Activated CD4-positive, alpha-beta T cell treated with anti-CD3 and anti-CD28 coated beads for 48 hours (primary cell): Measurements from ENCODE around the gene ANGPTL7.
"Not testable (repeated sequence)": the region's sequence is repeated elsewhere in the genome, so short reads cannot be mapped to it uniquely, and the experiment has no call there.

Experiments
- DNase-seq: peaks from one replicate; pipeline ENCODE4 v3.0.0-alpha.2; 2020

Gene ANGPTL7

DNA sequence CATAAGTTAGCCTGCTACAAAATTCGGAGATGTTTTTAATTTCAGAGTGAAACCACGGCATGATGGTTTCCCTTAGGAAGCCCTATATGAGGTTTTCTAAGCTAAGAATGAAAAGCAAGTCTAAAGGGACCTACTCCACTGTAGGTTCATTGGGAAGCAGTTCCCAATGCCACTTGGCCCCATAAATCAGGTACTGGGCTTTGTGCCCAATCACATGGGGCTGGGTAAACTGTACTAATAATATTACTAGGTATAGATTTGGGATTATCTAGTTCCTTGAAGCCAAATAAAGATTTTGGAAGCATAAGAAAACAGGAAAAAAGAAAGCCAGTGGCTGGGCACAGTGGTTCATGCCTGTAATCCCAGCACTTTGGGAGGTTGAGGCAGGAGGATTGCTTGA lies 19.1 kb upstream of the ANGPTL7 start:
- DNase-seq, result no peak

DNA sequence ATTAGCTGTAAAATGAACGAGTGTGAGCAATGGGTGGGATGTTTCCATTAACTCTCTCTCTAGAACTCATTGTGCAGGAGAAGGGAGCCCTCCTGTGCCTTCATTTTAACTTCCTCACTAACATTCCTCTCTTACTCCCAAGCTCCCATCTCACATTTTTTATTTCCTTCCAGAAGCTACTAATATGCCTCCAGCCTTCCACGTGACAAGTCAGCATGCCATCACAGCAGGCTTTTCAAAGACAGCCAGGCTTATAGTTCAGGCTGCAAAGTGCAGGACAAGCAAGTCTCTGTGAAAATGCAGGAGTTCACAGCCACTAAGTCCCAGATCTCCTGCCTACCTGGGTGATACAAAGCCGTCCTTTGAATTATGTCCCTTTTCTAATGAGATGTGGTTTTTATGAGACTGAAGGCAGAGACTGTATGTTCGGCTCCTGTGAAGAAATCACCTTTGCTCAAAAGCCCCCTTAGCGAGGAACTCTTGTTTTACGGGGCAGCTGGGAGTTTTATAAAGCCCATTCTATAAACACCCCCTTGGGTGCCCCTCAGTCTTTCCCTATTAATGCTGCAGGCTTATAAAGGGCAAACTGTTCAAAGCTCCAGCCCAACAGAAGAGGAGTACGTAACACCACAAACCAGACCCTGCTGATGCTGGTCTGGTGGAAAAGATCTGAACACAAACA lies 14.8 kb upstream of the ANGPTL7 start:
- DNase-seq, result no peak

DNA sequence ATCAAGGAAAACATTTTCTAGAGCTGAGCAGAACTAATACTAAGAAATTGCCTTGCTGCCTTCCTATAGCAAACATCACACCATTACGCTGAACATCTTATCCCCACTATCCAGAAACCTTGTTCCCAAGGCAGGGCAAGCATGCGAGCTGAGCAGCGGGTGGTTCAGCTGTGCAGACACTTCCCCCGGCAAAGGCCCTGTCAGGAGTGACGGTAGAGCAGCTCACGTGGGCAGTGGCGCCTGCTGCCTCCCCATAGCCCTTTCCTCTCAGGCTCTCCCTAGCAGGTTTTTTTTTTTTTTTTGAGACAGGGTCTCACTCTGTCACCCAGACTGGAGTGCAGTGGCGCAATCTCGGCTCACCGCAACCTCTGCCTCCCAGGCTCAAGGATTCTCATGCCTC lies 13.7 kb upstream of the ANGPTL7 start:
- no peak for DNase-seq

DNA sequence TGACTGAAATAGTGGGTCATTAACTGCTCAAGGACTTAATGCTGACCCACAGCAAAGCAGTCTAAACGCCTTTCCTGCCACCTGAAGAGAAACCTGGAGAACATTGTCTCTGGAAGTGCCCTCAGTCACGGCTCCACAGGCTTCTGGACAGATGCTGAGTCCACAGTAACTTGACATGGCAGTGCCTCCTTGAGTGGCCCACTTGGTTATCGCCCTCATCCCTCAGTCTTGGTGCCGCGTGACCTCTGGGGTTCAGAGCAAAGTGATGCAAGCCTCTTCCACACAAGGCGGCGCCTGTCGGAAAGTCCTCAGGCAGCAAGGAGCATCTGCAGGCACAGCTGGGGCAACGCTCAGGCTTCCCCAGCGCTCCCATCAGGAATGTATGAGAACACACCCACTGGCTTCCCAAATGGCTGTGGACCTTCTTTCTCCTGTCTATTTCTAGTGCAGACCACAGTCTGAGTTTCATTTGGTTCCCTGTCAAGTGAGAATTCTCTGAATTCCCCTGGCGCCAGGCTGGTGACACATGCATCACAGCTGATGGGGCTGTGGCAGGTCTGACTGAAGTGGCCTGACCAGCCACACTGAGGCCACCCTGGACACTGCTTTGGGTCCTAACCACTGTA lies 13.0 kb upstream of the ANGPTL7 start:
- no peak for DNase-seq

DNA sequence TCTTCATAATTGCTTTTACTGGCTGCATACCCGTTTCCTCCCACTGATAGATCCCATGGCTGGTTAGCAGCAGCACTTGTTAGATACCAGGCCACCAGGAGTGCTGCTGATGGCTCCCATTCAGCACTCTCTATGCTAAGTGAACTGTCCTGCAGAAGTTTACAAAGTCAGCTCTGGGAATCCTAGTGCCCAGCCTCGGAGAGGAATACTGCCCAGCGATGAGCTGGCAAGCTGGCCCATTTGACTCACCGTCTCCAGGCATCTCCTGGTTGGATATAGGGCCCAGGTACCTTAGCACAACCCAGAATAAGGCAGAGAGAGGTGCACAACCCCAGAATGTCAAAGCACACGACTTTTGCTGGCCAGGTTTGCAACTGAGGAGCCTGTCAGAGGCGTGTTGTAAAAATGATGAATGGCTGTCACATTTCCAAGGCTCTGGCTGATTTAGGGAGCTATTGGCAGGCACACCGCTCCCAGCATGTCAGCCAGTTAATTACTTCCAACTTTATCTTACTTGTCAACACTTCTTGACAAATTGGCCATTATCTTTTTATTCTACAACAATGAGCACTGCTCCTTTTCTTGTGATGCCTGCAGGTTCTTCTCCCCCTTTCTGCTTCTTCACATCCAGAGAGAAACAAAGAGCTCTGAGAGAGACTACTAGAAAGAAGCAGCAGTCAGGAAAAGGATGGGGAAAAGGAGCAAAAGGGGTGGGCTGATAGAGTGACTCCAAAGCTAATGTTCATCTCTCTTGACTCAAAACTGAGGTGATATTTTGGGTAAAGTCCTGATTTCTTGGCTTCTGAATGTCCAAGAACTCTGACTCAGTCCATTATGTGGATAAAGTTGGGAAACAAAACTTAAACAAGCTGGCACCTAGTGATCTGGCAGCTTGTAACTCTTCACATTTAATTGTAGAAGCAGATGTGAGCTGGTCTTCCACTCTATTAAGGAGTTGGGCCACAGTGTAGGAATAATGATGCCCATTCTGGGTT lies 10.8 kb upstream of the ANGPTL7 start:
- DNase-seq, result no peak

DNA sequence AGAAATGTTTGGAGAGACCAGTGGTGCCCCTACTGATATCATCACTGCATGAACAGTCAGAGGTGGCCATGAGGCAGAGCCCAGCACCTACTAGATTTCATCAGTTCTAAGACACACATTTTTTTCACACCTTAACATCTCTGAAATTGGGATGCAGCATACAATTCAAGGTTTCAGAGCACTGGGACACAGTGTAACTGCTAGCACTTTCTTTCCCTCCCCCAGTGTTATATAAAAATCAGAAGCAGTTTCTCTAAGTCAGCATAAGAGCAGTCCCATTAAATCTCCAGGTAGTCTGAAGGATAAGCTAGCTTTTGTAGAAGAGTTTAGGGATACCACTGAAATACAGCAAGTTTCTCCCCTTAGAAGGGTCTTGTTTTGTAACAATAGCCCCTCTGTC lies 10.0 kb upstream of the ANGPTL7 start:
- no peak for DNase-seq

DNA sequence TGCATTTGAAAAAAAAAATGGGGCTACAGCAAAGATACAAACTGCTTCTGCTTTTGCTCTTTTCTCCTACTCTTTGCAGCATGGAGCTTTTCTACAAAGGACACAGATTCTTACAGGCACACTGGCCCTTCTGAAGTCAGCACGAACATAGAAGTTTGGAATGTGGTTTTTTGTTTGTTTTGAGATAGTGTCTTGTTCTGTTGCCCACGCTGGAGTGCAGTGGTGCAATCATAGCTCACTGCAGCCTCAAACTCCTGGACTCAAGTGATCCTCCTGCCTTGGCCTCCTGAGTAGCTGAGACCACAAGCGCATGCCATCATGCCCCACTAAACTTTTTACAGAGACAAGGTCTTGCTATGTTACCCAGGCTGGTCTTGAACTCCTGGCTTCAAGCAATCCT lies 9.4 kb upstream of the ANGPTL7 start:
- not testable (repeated sequence) for DNase-seq

DNA sequence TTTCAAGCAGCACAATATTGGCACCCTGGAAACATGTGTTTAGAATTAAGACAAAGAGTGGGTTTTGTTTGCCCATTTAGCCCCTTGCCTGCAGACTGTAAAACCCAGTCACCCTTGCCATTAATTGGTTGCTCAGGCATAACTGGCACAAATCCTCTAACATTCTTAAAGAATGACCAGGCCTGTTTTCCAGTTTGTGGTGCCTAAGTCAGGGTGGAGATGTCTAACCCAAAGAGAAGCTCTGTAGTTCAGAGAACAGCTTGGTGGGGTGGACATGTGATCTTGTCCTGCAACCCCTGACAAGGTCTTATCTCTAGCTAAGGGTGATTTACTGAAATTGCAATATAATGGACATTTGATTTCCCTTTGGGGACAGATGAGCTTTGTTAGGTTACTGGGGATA lies 8.8 kb upstream of the ANGPTL7 start:
- no peak for DNase-seq

DNA sequence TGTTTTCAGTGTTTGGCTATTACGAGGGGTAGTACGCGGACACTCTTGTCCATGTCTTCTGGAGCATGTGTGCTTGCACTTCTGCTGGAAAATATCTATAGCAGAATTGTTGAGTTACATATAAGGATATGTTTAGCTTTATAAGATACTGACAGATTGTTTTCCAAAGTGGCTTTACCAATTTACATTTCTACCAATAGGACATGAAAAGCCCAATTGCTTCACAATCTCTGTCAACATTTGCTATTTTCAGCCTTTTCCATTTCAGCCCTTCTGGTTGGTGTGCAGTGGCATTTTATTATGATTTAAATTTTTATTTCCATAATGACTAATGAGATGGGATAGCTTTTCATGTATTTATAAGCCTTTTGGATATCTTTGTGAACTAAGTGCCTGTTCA lies 6.3 kb upstream of the ANGPTL7 start:
- DNase-seq, result no peak

DNA sequence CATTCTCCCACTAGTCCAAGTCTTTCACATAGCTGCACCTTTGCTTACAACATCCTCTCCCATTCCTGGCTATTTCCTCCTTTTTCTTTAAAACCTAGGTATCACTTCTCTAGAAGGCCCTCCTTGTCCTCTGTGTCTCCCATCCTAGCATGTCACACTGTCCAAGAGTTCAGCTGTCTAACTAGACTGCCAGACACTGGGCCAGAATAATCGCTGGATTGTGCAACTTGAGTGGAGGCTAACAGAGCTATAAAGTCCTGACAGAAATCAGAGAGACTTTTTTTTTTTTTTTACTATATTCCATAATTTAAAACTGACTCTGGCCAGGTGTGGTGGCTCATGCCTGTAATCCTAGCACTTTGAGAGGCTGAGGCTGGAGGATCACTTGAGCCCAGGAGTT lies 4.2 kb upstream of the ANGPTL7 start:
- DNase-seq, result no peak

DNA sequence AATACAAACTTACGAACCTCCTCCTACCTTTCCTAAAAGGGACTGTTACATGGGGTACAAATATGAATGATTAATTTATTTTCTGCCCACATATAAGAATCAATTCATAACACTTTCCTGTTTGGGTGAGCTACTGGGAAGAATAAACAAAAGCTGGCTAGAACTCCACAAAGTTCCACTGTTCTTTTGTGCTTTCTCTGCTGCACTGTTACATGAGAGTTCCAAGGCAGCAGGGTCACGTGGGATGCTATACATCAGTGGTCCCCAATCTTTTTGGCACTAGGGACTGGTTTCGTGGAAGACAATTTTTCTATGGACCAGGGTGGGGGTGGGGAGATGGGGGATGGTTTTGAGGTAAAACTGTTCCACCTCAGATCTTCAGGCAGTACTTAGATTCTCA lies 2.2 kb upstream of the ANGPTL7 start:
- DNase-seq, result no peak

DNA sequence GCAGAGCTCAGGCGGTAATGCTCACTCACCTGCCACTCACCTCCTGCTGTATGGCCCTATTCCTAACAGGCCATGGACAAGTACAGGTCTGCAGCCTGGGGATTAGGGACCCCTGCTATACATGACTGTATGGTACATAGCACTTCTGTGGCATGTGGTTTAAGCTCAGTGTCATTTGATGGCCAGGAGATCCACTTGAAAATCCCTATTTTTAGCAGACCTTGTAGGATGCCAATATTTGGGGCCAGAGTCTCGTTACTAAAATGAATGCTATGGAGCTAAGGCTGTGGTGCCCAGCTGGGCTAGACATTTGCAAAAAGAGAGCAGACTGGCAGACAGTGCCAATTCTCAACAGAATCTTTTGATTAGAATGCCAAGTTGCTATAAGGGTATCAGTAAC lies 1.7 kb upstream of the ANGPTL7 start:
- DNase-seq, result no peak

DNA sequence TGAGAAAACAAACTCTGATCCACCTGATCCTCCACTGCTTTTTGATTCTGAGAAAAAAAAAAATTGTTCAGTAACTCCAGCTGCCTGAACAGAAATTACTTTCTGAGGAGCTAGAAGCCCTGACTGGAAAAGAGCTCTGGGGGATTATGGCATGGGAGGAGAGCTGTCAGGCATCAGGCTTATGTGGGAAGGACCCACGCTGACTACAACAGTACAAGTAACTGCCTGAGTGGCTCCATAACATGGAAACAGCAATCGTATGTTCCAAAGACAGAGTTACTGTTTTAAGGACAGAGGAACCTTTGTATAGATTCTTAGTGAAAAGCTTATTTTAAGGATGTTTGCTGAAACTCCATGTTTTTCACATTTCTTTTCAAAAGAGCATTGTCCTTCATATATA lies 1.2 kb upstream of the ANGPTL7 start:
- no peak for DNase-seq

DNA sequence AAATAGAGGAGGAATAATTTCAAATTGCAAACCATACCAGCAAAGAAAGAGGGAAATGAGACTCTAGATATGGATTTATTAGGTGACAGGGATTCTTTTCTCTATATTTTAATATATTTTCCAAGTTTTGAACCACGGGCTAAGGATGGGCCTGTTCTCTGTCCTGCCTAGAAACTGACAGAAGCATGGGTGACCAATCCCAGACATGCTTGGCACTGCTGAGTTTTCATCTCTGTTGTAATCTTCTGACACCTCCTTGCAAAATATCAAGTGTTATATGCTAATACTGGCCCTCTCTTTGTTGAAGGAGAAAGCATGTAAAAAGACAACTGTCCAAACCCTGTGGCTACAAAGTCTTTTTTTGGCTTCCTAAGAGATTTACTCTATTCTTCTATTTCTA lies 774 bp upstream of the ANGPTL7 start:
- no peak for DNase-seq

DNA sequence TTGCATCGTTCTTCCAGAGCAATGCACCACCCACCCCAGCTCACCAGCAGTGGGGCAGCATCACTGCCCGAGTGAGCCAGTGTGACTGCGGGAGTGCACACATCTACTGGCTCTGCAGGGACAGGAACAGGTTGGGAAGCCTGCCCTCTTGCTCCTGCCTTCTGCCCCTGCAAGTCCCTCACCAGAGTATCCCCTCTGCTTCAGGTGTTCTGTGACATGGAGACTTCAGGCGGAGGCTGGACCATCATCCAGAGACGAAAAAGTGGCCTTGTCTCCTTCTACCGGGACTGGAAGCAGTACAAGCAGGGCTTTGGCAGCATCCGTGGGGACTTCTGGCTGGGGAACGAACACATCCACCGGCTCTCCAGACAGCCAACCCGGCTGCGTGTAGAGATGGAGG lies 4.2 kb downstream of the ANGPTL7 start:
- DNase-seq, result no peak

DNA sequence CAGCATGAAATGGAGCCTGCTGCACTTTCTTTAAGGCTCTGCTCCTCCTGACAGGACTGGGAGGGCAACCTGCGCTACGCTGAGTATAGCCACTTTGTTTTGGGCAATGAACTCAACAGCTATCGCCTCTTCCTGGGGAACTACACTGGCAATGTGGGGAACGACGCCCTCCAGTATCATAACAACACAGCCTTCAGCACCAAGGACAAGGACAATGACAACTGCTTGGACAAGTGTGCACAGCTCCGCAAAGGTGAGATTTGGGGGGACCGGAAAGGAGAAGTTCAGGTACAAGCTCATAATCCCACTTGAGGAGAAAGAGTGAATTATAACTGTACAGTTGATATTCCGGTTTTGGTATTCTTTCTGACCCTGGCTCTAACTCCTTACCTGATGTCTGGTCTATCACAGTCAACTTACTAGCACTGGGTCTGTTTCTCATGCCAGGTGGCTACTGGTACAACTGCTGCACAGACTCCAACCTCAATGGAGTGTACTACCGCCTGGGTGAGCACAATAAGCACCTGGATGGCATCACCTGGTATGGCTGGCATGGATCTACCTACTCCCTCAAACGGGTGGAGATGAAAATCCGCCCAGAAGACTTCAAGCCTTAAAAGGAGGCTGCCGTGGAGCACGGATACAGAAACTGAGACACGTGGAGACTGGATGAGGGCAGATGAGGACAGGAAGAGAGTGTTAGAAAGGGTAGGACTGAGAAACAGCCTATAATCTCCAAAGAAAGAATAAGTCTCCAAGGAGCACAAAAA lies 5.4 kb downstream of the ANGPTL7 start:
- DNase-seq, result no peak

DNA sequence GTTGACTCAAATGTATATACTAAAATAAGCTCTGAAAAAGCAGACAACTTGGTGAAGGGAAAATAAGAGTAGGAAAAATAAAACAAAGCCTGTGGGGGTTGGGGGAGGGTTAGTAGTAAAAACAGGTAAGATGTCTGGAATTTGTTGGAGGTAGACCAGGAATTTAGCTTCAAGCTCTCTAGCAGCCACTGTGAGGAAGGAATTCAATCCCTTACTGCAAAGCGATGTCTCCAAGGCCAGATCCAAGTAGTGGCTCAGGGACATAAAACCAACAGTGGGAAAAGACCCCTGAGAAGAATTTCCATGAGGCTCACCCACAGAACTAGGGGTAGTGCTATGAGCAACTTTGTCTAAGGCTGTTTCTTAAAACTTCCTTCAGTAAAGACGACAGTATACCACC lies 7.8 kb downstream of the ANGPTL7 start:
- no peak for DNase-seq

DNA sequence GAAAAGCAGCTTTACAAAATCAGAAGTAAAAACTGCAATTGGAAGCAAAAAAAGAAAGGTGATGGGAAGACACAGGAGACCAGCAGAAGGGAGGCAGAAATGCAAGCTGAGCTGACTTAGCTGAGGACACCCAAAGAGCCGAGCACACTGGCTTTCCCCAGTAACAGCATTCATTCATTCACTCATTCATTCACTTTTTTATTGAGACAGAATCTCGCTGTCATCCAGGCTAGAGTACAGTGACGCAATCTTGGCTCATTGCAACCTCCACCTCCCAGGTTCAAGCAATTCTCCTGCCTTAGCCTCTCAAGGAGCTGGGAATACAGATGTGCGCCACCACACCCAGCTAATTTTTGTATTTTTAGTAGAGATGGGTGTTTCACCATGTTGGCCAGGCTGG lies 8.2 kb downstream of the ANGPTL7 start:
- DNase-seq, result no peak

DNA sequence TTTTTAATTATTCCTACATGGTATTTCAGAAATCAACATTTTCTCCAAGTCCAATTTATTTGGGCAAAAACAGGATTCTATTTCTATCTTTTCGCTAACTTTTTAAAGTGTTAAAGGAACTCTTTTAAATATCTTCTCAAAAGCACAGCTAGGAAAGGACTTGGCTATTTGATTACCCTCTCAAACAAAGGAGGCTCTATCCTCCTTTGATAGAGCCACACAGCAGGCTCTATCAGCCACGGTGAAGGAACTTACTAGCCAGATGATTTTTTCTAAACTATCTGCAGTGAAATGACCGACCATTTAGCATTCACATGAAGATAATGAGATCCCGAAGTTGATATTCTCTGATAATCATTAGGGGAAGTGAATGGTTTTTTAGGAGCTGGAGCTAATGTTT lies 9.1 kb downstream of the ANGPTL7 start:
- DNase-seq, result no peak

DNA sequence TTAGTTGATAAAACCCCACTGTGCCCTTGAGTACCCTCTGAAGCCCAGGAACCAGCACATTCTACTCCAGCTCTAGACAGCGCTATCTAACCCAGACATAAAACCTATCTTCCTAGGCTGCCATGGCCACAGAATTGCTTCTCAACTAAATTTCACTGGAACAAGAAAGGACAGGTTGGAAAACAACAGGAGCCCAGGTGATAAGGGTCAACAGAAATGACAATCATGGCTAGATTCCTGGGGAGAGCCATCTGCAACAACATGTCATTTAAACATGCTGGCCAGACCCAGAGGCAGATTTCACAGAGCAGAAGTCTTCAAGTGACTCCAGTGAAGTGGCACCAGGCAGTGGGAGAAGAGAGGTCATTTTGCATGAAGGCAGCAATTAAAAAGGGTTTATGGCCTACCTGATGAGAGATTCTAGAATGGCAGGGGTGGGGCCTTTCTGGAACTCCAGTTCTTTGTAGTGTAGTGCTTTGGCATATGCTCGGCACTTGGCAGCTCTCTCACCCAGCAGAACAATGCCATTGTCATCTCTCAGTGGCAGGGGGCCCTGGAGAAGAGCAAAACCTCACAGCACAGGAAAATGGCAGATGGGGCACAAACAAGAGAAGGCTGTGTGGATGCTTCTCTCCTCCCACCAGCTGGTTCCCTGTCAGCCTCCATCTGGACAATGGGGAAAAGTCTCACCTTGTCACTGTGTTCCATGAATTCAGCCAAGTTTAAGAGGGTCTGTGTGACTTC lies 9.9 kb downstream of the ANGPTL7 start:
- DNase-seq, result no peak

DNA sequence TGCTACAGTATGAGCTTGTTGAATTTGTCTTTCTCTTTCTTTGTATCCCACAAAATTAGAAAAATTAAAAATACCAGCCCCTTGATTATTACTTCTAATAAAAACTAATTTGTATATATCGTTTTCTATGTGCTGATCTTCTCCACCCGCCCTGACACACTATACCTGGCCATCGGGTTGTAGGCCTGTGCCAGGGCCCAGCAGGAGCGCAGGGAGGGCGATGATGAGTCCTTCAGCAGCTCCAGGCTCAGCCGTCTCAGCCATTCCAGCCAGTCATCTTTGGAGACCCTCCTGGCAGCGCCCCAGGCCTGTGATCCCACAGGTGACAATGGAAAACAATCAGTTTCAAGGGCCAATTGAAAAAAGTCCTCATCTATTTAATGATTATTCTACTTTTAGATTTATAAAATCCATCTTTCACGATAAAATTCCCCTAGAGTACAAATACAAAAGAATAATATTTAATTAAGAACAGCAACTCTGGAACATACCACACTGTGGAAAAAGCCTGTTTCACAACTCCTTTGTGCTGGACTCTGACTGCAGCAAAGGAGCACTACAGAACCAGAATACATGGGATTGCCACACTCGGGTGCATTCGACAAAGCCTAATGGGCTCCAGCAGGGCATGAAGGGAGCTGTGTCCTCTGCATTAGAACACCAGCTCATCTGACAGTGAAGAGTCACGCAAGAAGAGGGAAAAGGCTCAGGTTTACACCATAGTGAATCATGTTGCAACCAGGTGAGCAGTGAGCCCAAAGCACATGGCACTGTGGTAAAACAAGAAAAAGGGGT lies 15.4 kb downstream of the ANGPTL7 start:
- no peak for DNase-seq
